GM12878 (cell line): ENCODE results near the gene ATL2. TPM values are rescaled to one million over a fixed set of nuclear protein-coding genes. Genes with fewer than 3 reads are reported as not detected.

Experiments
- ATAC-seq: fragments of 200-7000 bp; cut with Tn5 transposase; 3 replicates; pipeline ENCODE4 v1.9.1; 2020; ENCODE audit warnings: mild to moderate bottlenecking, moderate library complexity
- BruUV-seq: library from RNA; stranded (reverse); fragments of 400-500 nt; replicated peaks from 2 replicates; lab custom pipeline; 2021; lab: Mats Ljungman, UMichigan
- CTCF ChIA-PET: fragments of 300-600 bp; sonication (Branson Sonifier 250); formaldehyde crosslinking; extraction: SDS; loops from one replicate; lab custom pipeline; 2021; ENCODE audit warnings: inconsistent platforms; lab: Yijun Ruan, JAX
- POLR2A ChIA-PET: fragments of 350-600 bp; formaldehyde crosslinking; extraction: SDS; loops from one replicate; lab custom pipeline; 2021; ENCODE audit warnings: inconsistent platforms; lab: Charles Lee
- RAD21 ChIA-PET: fragments of 300-600 bp; sonication (Branson Sonifier 250); formaldehyde crosslinking; loops from one replicate; lab custom pipeline; 2023; ENCODE audit warnings: antibody characterized with exemption; ENCODE audit not compliant: unreplicated experiment; lab: Charles Lee
- SMC1A ChIA-PET: fragments of 300-600 bp; sonication (Branson Sonifier 250); formaldehyde crosslinking; loops from one replicate; lab custom pipeline; 2023; ENCODE audit not compliant: unreplicated experiment, uncharacterized antibody; lab: Charles Lee
- DNase-seq: peaks from one replicate; pipeline ENCODE4 v3.0.0-alpha.2; 2011; ENCODE audit warnings: low read depth, low spot score
- FAIRE-seq: peaks from 3 replicates; lab custom pipeline; 2011; peaks lifted over from hg19 to GRCh38; lab: Jason Lieb, UNC
- H2AFZ ChIP-seq: 2 replicates; pipeline ENCODE4 v1.6.0; 2011; ENCODE audit warnings: low read depth, low read length, control low read depth; ENCODE audit not compliant: control insufficient read depth
- H3K27ac ChIP-seq: 2 replicates; pipeline ENCODE4 v1.5.1; 2011; ENCODE audit warnings: control low read depth; ENCODE audit not compliant: control insufficient read depth, insufficient read depth
- H3K27me3 ChIP-seq, 2 experiments: replicated peaks in 1 of 2; 2 replicates each; pipeline versions ENCODE4 v1.6.0 to v1.6.1; 2011; ENCODE audit warnings: low read length in 1 of 2; ENCODE audit not compliant: control insufficient read depth in 2 of 2, insufficient read depth in 2 of 2
- H3K36me3 ChIP-seq, 2 experiments: 2 replicates each; pipeline ENCODE4 v1.5.1; 2011; ENCODE audit warnings: low read length in 1 of 2; ENCODE audit not compliant: control insufficient read depth in 2 of 2, insufficient read depth in 2 of 2
- H3K4me1 ChIP-seq: 2 replicates; pipeline ENCODE4 v1.6.1; 2011; ENCODE audit warnings: mild to moderate bottlenecking, low read length, moderate library complexity, mixed read lengths; ENCODE audit not compliant: control insufficient read depth, insufficient read depth
- H3K4me2 ChIP-seq: 2 replicates; pipeline ENCODE4 v1.6.0; 2011; ENCODE audit warnings: control low read depth; ENCODE audit not compliant: control insufficient read depth, insufficient read depth
- H3K4me3 ChIP-seq: fragments of 200-600 bp; sonication (generic); 2 replicates; pipeline ENCODE4 v1.5.1; 2016
- H3K79me2 ChIP-seq: 2 replicates; pipeline ENCODE4 v1.6.0; 2011; ENCODE audit warnings: low read length; ENCODE audit not compliant: control insufficient read depth, insufficient read depth
- H3K9ac ChIP-seq: 2 replicates; pipeline ENCODE4 v1.8.0; 2011; ENCODE audit warnings: low read length, control low read depth, mixed read lengths; ENCODE audit not compliant: control insufficient read depth, insufficient read depth
- H3K9me3 ChIP-seq: replicated peaks from 3 replicates; pipeline ENCODE4 v1.5.1; 2011; ENCODE audit warnings: mild to moderate bottlenecking, low read length; ENCODE audit not compliant: control insufficient read depth, insufficient read depth
- H4K20me1 ChIP-seq: 2 replicates; pipeline ENCODE4 v1.6.0; 2011; ENCODE audit not compliant: control insufficient read depth, insufficient read depth
- CHD2 ChIP-seq: IDR thresholded peaks from 2 replicates; pipeline ENCODE4 v1.6.1; 2011; ENCODE audit warnings: low read depth, low read length, improper control_type of control experiment, borderline replicate concordance
- EED ChIP-seq: sonication (generic); IDR thresholded peaks from 2 replicates; pipeline ENCODE4 v1.6.1; 2016; ENCODE audit warnings: antibody characterized with exemption, low read depth
- FOXK2 ChIP-seq: fragments of 450-650 bp; IDR thresholded peaks from 2 replicates; pipeline ENCODE4 v1.6.1; 2017; ENCODE audit warnings: mild to moderate bottlenecking, moderate library complexity
- IKZF1 ChIP-seq: fragments of 450-650 bp; conservative IDR thresholded peaks from 2 replicates; pipeline ENCODE4 v1.6.1; 2017; ENCODE audit warnings: antibody characterized with exemption, mild to moderate bottlenecking
- IKZF2 ChIP-seq, 2 experiments: fragments of 450-650 bp; IDR thresholded peaks; 2 replicates each; pipeline ENCODE4 v1.6.1; 2017; ENCODE audit warnings: mild to moderate bottlenecking in 2 of 2, moderate library complexity in 2 of 2
- IRF4 ChIP-seq: IDR thresholded peaks from 2 replicates; pipeline ENCODE4 v1.6.1; 2011; ENCODE audit warnings: low read depth, low read length
- MTA2 ChIP-seq: fragments of 450-650 bp; IDR thresholded peaks from 2 replicates; pipeline ENCODE4 v1.6.1; 2016; ENCODE audit warnings: low read depth, mild to moderate bottlenecking, moderate library complexity
- RAD51 ChIP-seq: fragments of 450-650 bp; IDR thresholded peaks from 2 replicates; pipeline ENCODE4 v1.6.1; 2016; ENCODE audit warnings: moderate library complexity, mild to moderate bottlenecking, inconsistent platforms
- RELB ChIP-seq: fragments of 450-650 bp; IDR thresholded peaks from 2 replicates; pipeline ENCODE4 v1.6.1; 2017; ENCODE audit warnings: low read depth, mild to moderate bottlenecking, moderate library complexity
- RUNX3 ChIP-seq: IDR thresholded peaks from 2 replicates; pipeline ENCODE4 v1.6.1; 2012; ENCODE audit warnings: low read length, inconsistent platforms
- SPI1 ChIP-seq: IDR thresholded peaks from 2 replicates; pipeline ENCODE4 v1.6.1; 2011; ENCODE audit warnings: low read depth, mild to moderate bottlenecking, low read length, moderate library complexity, borderline replicate concordance; ENCODE audit not compliant: insufficient read depth
- ZNF687 ChIP-seq: fragments of 450-650 bp; IDR thresholded peaks from 2 replicates; pipeline ENCODE4 v1.6.1; 2017; ENCODE audit warnings: mild to moderate bottlenecking, moderate library complexity
- WGBS: methylation state at CpG from one replicate; pipeline ENCODE4 v1.1.6; 2016; ENCODE audit warnings: low lambda C conversion rate; ENCODE audit not compliant: insufficient replicate concordance, insufficient coverage; ENCODE audit errors: missing lambda C conversion rate; 5-methylcytosine and 5-hydroxymethylcytosine counted together
- in situ Hi-C: fragments of 300-500 bp; cut with MboI; formaldehyde crosslinking; loops from 9 replicates; pipeline ENCODE4 v1.14.3; 2018; ENCODE audit warnings: mixed read lengths
- intact Hi-C: fragments of 100-400 bp; cut with micrococcal nuclease; formaldehyde crosslinking; loops from one replicate; pipeline ENCODE4 v1.14.2; 2022; ENCODE audit not compliant: unreplicated experiment
- polyA plus RNA-seq, 11 experiments: library from polyadenylated mRNA; depleted of rRNA in 4 of 11; unstranded in 6 of 11; stranded (reverse) in 5 of 11; fragments of >200 nt; fragmentation: Nextera tagmentation in 4 of 11; fragmentation: Illumina TruSeq in 1 of 11; extraction: Ambion mirVana in 4 of 11; extraction: Trizol in 1 of 11; gene quantifications; 1 replicate in 1 of 11; 2 replicates in 10 of 11; pipeline versions ENCODE4 v1.2.1 to v1.2.3, GENCODE V29; 2011 to 2016; ENCODE audit warnings: inconsistent platforms in 2 of 11, missing spikeins in 2 of 11, low read depth in 1 of 11
- total RNA-seq, 4 experiments: library from RNA; depleted of rRNA in 3 of 4; stranded (reverse); fragments of >200 nt in 3 of 4; fragmentation: Illumina TruSeq in 1 of 4; extraction: Trizol in 1 of 4; gene quantifications; 2 replicates each; pipeline versions ENCODE4 v1.2.1 to v1.2.3, GENCODE V29; 2013 to 2021
- TF ChIP-seq, protein P1 (sequence below), 3 experiments: IDR thresholded peaks in 2 of 3; conservative IDR thresholded peaks in 1 of 3; 2 replicates each; pipeline ENCODE4 v1.5.1; 2011; ENCODE audit warnings: low read depth in 3 of 3, low read length in 3 of 3, mild to moderate bottlenecking in 3 of 3, control low read depth in 2 of 3, moderate library complexity in 2 of 3, inconsistent platforms in 1 of 3, mixed read lengths in 1 of 3; ENCODE audit not compliant: control insufficient read depth in 2 of 3, insufficient read depth in 1 of 3; ENCODE audit errors: extremely low read depth in 1 of 3

ATL2 gene
- total and polyA plus RNA-seq, 10 of the 15 experiments (the other 5 are each of a cell fraction or from before 2014, with no cell fraction given) = 8.6 to 51.5 (median 41.8) TPM

GRCh38 chr2:38301340-38301968, 75.6 kb downstream of the ATL2 start:
- intact Hi-C loops = no loop called here
- POLR2A ChIA-PET = interaction anchor here (0.6 kb wide), 1 partner anchor 125 kb away, joined by 3 read pairs; no protein-coding TSS in a partner anchor
- FAIRE-seq = peak; percentile 90
- Histone ChIP-seq H2AFZ (no peak overlapping the region), H4K20me1 (no peaks in the 10 kb centered on the region), H3K79me2 (peaks cover 2% of the 10 kb centered on the region), H3K4me1 (peaks cover 18% of the 10 kb centered on the region), H3K27me3 (no peaks in the 10 kb centered on the region), H3K4me2 (peak overlapping the region; percentile 21), H3K9me3 (no peaks in the 10 kb centered on the region; the same call in 2 of the 3 replicates), H3K9ac (no peak overlapping the region; the same call in 1 of the 2 replicates), H3K36me3 (peaks cover 13 to 22% of the 10 kb centered on the region in 2 experiments), H3K27ac (peak overlapping the region; percentile 66), H3K4me3 (no peak overlapping the region)
- SMC1A ChIA-PET = interaction anchor here (0.9 kb wide), 1 partner anchor 194 kb away, joined by 3 read pairs; no protein-coding TSS in a partner anchor
- peak; percentile 48 for DNase-seq
- 33% methylated on average over 3 of the region's 3 CpGs for WGBS
- RAD21 ChIA-PET = interaction anchor here (0.5 kb wide), 1 partner anchor 27 kb away, joined by 5 read pairs; no protein-coding TSS in a partner anchor
- BruUV-seq = no TSS peak
- TF ChIP-seq EED (peak; percentile 34; the same call in 1 of the 2 replicates), FOXK2 (no peak), ZNF687 (no peak), MTA2 (0 out of 2 replicates have a peak, but pooled peaks have one; percentile 17), IKZF1 (peak; percentile 54; the same call in 1 of the 2 replicates), IRF4 (0 out of 2 replicates have a peak, but pooled peaks have one; percentile 45), SPI1 (peak; percentile 64; the same call in 1 of the 2 replicates), RAD51 (peak; percentile 25; the same call in 1 of the 2 replicates), RUNX3 (peak; percentile 63; the same call in 1 of the 2 replicates), IKZF2 (IDR thresholded peaks at IDR 0.05) (peak; percentile 49 to 60; a peak in 2 of 4 replicates), CHD2 (0 out of 2 replicates have a peak, but pooled peaks have one; percentile 52), RELB (peak; percentile 44; the same call in 1 of the 2 replicates)
- TF ChIP-seq, protein P1, sequence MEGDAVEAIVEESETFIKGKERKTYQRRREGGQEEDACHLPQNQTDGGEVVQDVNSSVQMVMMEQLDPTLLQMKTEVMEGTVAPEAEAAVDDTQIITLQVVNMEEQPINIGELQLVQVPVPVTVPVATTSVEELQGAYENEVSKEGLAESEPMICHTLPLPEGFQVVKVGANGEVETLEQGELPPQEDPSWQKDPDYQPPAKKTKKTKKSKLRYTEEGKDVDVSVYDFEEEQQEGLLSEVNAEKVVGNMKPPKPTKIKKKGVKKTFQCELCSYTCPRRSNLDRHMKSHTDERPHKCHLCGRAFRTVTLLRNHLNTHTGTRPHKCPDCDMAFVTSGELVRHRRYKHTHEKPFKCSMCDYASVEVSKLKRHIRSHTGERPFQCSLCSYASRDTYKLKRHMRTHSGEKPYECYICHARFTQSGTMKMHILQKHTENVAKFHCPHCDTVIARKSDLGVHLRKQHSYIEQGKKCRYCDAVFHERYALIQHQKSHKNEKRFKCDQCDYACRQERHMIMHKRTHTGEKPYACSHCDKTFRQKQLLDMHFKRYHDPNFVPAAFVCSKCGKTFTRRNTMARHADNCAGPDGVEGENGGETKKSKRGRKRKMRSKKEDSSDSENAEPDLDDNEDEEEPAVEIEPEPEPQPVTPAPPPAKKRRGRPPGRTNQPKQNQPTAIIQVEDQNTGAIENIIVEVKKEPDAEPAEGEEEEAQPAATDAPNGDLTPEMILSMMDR (IDR thresholded peaks at IDR 0.05 in 2 of 3, conservative IDR thresholded peaks at IDR 0.05 in 1 of 3; ENCODE audit: control insufficient read depth in 2 of 3, extremely low read depth in 1 of 3, insufficient read depth in 1 of 3, low read depth in 3 of 3, low read length in 3 of 3) = no peak
- CTCF ChIA-PET = interaction anchor here (0.9 to 1.3 kb wide), 2 partner anchors 14 to 207 kb away, joined by 3 read pairs; no protein-coding TSS in a partner anchor
- ATAC-seq = peak; percentile 87
- in situ Hi-C loops = no loop called here
